H1 (cell line): ENCODE results near the gene EXOSC7. TPM values are rescaled to one million over a fixed set of nuclear protein-coding genes. Genes with fewer than 3 reads are reported as not detected.

Experiments
- CTCF ChIA-PET: fragments of 300-600 bp; sonication (Branson Sonifier 250); formaldehyde crosslinking; loops from one replicate; lab custom pipeline; 2021; ENCODE audit not compliant: partially characterized antibody; lab: Charles Lee
- POLR2A ChIA-PET: fragments of 300-600 bp; sonication (Branson Sonifier 250); formaldehyde crosslinking; loops from one replicate; lab custom pipeline; 2021; ENCODE audit warnings: inconsistent platforms; ENCODE audit not compliant: partially characterized antibody; lab: Charles Lee
- DNase-seq, 2 experiments: peaks; one replicate each; pipeline versions ENCODE4 v3.0.0 to v3.0.0-alpha.2; 2010 to 2022; ENCODE audit warnings: low spot score in 2 of 2, low read depth in 1 of 2, mixed read lengths in 1 of 2
- FAIRE-seq: peaks from 2 replicates; lab custom pipeline; 2011; peaks lifted over from hg19 to GRCh38; lab: Jason Lieb, UNC
- H2AFZ ChIP-seq: 2 replicates; pipeline ENCODE4 v1.8.1; 2012; ENCODE audit warnings: low read length, inconsistent platforms
- H2AK5ac ChIP-seq: 2 replicates; pipeline ENCODE4 v1.6.1; 2013; ENCODE audit warnings: low read depth, low read length
- H2BK120ac ChIP-seq: replicated peaks from 2 replicates; pipeline ENCODE3; 2013; ENCODE audit warnings: low read depth, low read length, inconsistent platforms
- H2BK12ac ChIP-seq: 2 replicates; pipeline ENCODE4 v1.6.1; 2013; ENCODE audit warnings: low read depth, low read length
- H2BK15ac ChIP-seq: 2 replicates; pipeline ENCODE4 v1.6.1; 2013; ENCODE audit warnings: low read length
- H2BK20ac ChIP-seq: 2 replicates; pipeline ENCODE4 v1.6.1; 2013; ENCODE audit warnings: low read length
- H2BK5ac ChIP-seq: 2 replicates; pipeline ENCODE4 v1.6.1; 2013; ENCODE audit warnings: low read depth, low read length
- H3K14ac ChIP-seq: 2 replicates; pipeline ENCODE4 v1.6.1; 2013; ENCODE audit warnings: inconsistent platforms; ENCODE audit not compliant: insufficient read length
- H3K18ac ChIP-seq: 2 replicates; pipeline ENCODE4 v1.6.1; 2013; ENCODE audit warnings: low read length; ENCODE audit errors: extremely low read depth
- H3K23ac ChIP-seq: 2 replicates; pipeline ENCODE4 v1.6.1; 2013; ENCODE audit warnings: inconsistent platforms; ENCODE audit not compliant: insufficient read length
- H3K23me2 ChIP-seq: 2 replicates; pipeline ENCODE4 v1.6.1; 2013; ENCODE audit warnings: low read depth, low read length
- H3K27ac ChIP-seq: 2 replicates; pipeline ENCODE4 v1.6.1; 2011; ENCODE audit warnings: low read depth, low read length, inconsistent platforms
- H3K27me3 ChIP-seq, 4 experiments: replicated peaks in 1 of 4; 1 replicate in 1 of 4; 2 replicates in 3 of 4; pipeline versions ENCODE4 v1.6.1 to v1.8.1; 2011 to 2013; ENCODE audit warnings: low read length in 3 of 4, mild to moderate bottlenecking in 3 of 4, inconsistent platforms in 2 of 4, mixed read lengths in 2 of 4, moderate library complexity in 1 of 4; ENCODE audit not compliant: control insufficient read depth in 3 of 4, insufficient read depth in 3 of 4; ENCODE audit errors: extremely low read depth in 1 of 4
- H3K36me3 ChIP-seq, 4 experiments: 2 replicates each; pipeline versions ENCODE4 v1.6.1 to v1.8.1; 2011 to 2013; ENCODE audit warnings: mild to moderate bottlenecking in 4 of 4, low read length in 3 of 4, moderate library complexity in 2 of 4, control low read depth in 1 of 4, inconsistent platforms in 1 of 4; ENCODE audit not compliant: insufficient read depth in 4 of 4, control insufficient read depth in 2 of 4
- H3K4ac ChIP-seq: replicated peaks from 2 replicates; pipeline ENCODE3; 2013; ENCODE audit warnings: low read length, low read depth, mixed read lengths, inconsistent platforms; ENCODE audit not compliant: insufficient read length
- H3K4me1 ChIP-seq, 4 experiments: replicated peaks in 1 of 4; 1 replicate in 1 of 4; 2 replicates in 3 of 4; pipeline versions ENCODE4 v1.6.1 to v1.8.1; 2011 to 2013; ENCODE audit warnings: low read length in 3 of 4, inconsistent platforms in 2 of 4, mixed read lengths in 1 of 4; ENCODE audit not compliant: insufficient read depth in 4 of 4, control insufficient read depth in 3 of 4
- H3K4me2 ChIP-seq, 2 experiments: 2 replicates each; pipeline versions ENCODE4 v1.6.1 to v1.8.1; 2011 to 2013; ENCODE audit warnings: low read depth in 2 of 2, low read length in 2 of 2, control low read depth in 1 of 2, inconsistent platforms in 1 of 2, mild to moderate bottlenecking in 1 of 2; ENCODE audit not compliant: insufficient read depth in 1 of 2
- H3K4me3 ChIP-seq, 4 experiments: fragments of 200-600, 300-600 bp in 1 of 4; sonication (generic), shearing (Covaris generic), sonication (Bioruptor Twin) in 1 of 4; 2 replicates each; pipeline versions ENCODE4 v1.5.1 to v1.8.1; 2011 to 2016; ENCODE audit warnings: low read length in 4 of 4, low read depth in 3 of 4, control low read depth in 2 of 4, inconsistent platforms in 2 of 4, mild to moderate bottlenecking in 2 of 4, mixed read lengths in 1 of 4, moderate library complexity in 1 of 4; ENCODE audit not compliant: insufficient read depth in 2 of 4; ENCODE audit errors: extremely low read depth in 1 of 4
- H3K56ac ChIP-seq: replicated peaks from 2 replicates; pipeline ENCODE3; 2013; ENCODE audit warnings: low read depth, mild to moderate bottlenecking, mixed read lengths, low read length, inconsistent platforms; ENCODE audit not compliant: insufficient read length
- H3K79me1 ChIP-seq: 2 replicates; pipeline ENCODE4 v1.6.1; 2013; ENCODE audit warnings: low read depth, low read length, control low read depth
- H3K79me2 ChIP-seq, 2 experiments: 2 replicates each; pipeline versions ENCODE4 v1.6.1 to v1.8.1; 2012 to 2013; ENCODE audit warnings: low read length in 2 of 2, mild to moderate bottlenecking in 2 of 2, inconsistent platforms in 1 of 2; ENCODE audit not compliant: insufficient read depth in 2 of 2, control insufficient read depth in 1 of 2
- H3K9ac ChIP-seq, 4 experiments: replicated peaks in 1 of 4; 1 replicate in 1 of 4; 2 replicates in 3 of 4; pipeline versions ENCODE4 v1.6.1 to v1.8.1; 2011 to 2013; ENCODE audit warnings: low read depth in 3 of 4, low read length in 3 of 4, control low read depth in 2 of 4, mild to moderate bottlenecking in 2 of 4, moderate library complexity in 2 of 4, inconsistent platforms in 1 of 4; ENCODE audit errors: extremely low read depth in 1 of 4
- H3K9me3 ChIP-seq, 2 experiments: 2 replicates each; pipeline versions ENCODE4 v1.6.1 to v1.8.1; 2012 to 2013; ENCODE audit warnings: mild to moderate bottlenecking in 2 of 2, moderate library complexity in 2 of 2, control low read depth in 1 of 2, inconsistent platforms in 1 of 2, low read depth in 1 of 2, low read length in 1 of 2, mixed read lengths in 1 of 2; ENCODE audit not compliant: insufficient read depth in 2 of 2
- H4K20me1 ChIP-seq, 2 experiments: replicated peaks in 1 of 2; 2 replicates each; pipeline versions ENCODE3 to v1.8.1; 2011 to 2013; ENCODE audit warnings: inconsistent platforms in 2 of 2, low read length in 2 of 2, mild to moderate bottlenecking in 1 of 2; ENCODE audit not compliant: insufficient read depth in 2 of 2, control insufficient read depth in 1 of 2
- H4K5ac ChIP-seq: 2 replicates; pipeline ENCODE4 v1.6.1; 2013; ENCODE audit warnings: low read length, low read depth, mixed read lengths, inconsistent platforms; ENCODE audit not compliant: insufficient read length
- H4K8ac ChIP-seq: 2 replicates; pipeline ENCODE4 v1.8.0; 2013; ENCODE audit warnings: mild to moderate bottlenecking, moderate library complexity, low read length, inconsistent platforms; ENCODE audit not compliant: insufficient read depth; ENCODE audit errors: extremely low read depth
- H4K91ac ChIP-seq: replicated peaks from 2 replicates; pipeline ENCODE3; 2013; ENCODE audit warnings: low read length, mixed read lengths, inconsistent platforms; ENCODE audit not compliant: insufficient read length
- ATF2 ChIP-seq: IDR thresholded peaks from 2 replicates; pipeline ENCODE4 v1.6.1; 2012; ENCODE audit warnings: low read length, inconsistent platforms
- CTCF ChIP-seq, 3 experiments: IDR thresholded peaks; 1 replicate in 2 of 3; 2 replicates in 1 of 3; pipeline versions ENCODE4 v1.5.1 to v1.6.1; 2011; ENCODE audit warnings: low read length in 3 of 3, mild to moderate bottlenecking in 3 of 3, inconsistent platforms in 2 of 3, low read depth in 1 of 3, moderate library complexity in 1 of 3; ENCODE audit not compliant: insufficient read depth in 1 of 3; ENCODE audit errors: control extremely low read depth in 1 of 3
- KDM5A ChIP-seq: fragments of 200-600 bp; IDR thresholded peaks from 2 replicates; pipeline ENCODE4 v1.7.1; 2012; ENCODE audit warnings: mild to moderate bottlenecking, low read length, inconsistent platforms, mixed read lengths
- MAFK ChIP-seq: IDR thresholded peaks from 2 replicates; pipeline ENCODE4 v1.6.1; 2012; ENCODE audit warnings: low read depth, mild to moderate bottlenecking, improper control_type of control experiment, low read length
- RXRA ChIP-seq: IDR thresholded peaks from 2 replicates; pipeline ENCODE4 v1.6.1; 2011; ENCODE audit warnings: low read depth, mild to moderate bottlenecking, low read length, moderate library complexity; ENCODE audit not compliant: insufficient read depth
- SP4 ChIP-seq: IDR thresholded peaks from 2 replicates; pipeline ENCODE4 v1.6.1; 2012; ENCODE audit warnings: low read length, inconsistent platforms
- SRF ChIP-seq: IDR thresholded peaks from 2 replicates; pipeline ENCODE4 v1.6.1; 2011; ENCODE audit warnings: mild to moderate bottlenecking, low read depth, low read length, moderate library complexity
- SUZ12 ChIP-seq: fragments of 200-600 bp; sonication (generic); IDR thresholded peaks from 2 replicates; pipeline ENCODE4 v1.6.1; 2012; ENCODE audit warnings: mild to moderate bottlenecking, inconsistent platforms, low read length, moderate library complexity, mixed read lengths
- TBP ChIP-seq: IDR thresholded peaks from 2 replicates; pipeline ENCODE4 v1.6.1; 2011; ENCODE audit warnings: low read depth, low read length, improper control_type of control experiment
- WGBS, 2 experiments: shearing (Covaris generic) in 1 of 2; methylation state at CpG; one replicate each; pipeline versions ENCODE4 v1.1.6 to v1.1.7; 2013 to 2015; ENCODE audit warnings: low lambda C conversion rate in 2 of 2, mixed read lengths in 2 of 2, inconsistent platforms in 1 of 2, low coverage in 1 of 2, missing lambda C conversion rate in 1 of 2; ENCODE audit not compliant: insufficient replicate concordance in 2 of 2, insufficient coverage in 1 of 2, insufficient read length in 1 of 2; ENCODE audit errors: extremely low coverage in 1 of 2, missing lambda C conversion rate in 1 of 2; 5-methylcytosine and 5-hydroxymethylcytosine counted together
- polyA plus RNA-seq, 7 experiments: library from polyadenylated mRNA; depleted of rRNA in 3 of 7; stranded (reverse) in 5 of 7; unstranded in 2 of 7; fragments of >200 nt in 5 of 7; fragments of 200-250 nt in 2 of 7; gene quantifications; 1 replicate in 5 of 7; 2 replicates in 1 of 7; 4 replicates in 1 of 7; pipeline versions ENCODE4 v1.2.1 to v1.2.3, GENCODE V29; 2011 to 2013; ENCODE audit warnings: missing spikeins in 2 of 7, mixed read lengths in 2 of 7
- total RNA-seq: library from RNA; stranded (reverse); fragmentation: NEBNext Ultra II Directional; extraction: Animal tissue kit (Norgen Biotek cat#: 25700); gene quantifications from 2 replicates; pipeline ENCODE4 v1.2.1, GENCODE V29; 2021

Gene EXOSC7
- total and polyA plus RNA-seq, 2 of the 8 experiments (the other 6 are each of a cell fraction or from before 2014, with no cell fraction given): 92.7 to 94.5 TPM

- Histone ChIP-seq H3K79me2 (peaks cover 38 to 97% of the 10 kb centered on the region in 2 experiments), H3K27ac (no peak overlapping the region), H3K4me1 (peaks cover 0 to 6% (median 0%) of the 10 kb centered on the region in 4 experiments; a peak in 2 of 7 replicates), H3K36me3 (peaks cover 0 to 16% (median 4%) of the 10 kb centered on the region in 4 experiments; a peak in 4 of 8 replicates), H3K27me3 (no peaks in the 10 kb centered on the region), H3K18ac (no peak overlapping the region), H3K9ac (no peak overlapping the region), H3K56ac (no peak overlapping the region), H2BK15ac (no peak overlapping the region), H2BK20ac (no peak overlapping the region), H2BK12ac (no peak overlapping the region), H4K5ac (no peak overlapping the region), H4K8ac (no peak overlapping the region), H4K91ac (no peak overlapping the region), H3K4ac (no peak overlapping the region), H3K79me1 (peaks cover 22% of the 10 kb centered on the region), H3K23ac (no peak overlapping the region), H3K23me2 (no peaks in the 10 kb centered on the region; the same call in 1 of the 2 replicates), H3K14ac (no peak overlapping the region), H4K20me1 (peaks cover 10 to 13% of the 10 kb centered on the region in 2 experiments), H2BK5ac (no peak overlapping the region), H3K9me3 (peaks cover 0 to 6% of the 10 kb centered on the region in 2 experiments; a peak in 1 of 4 replicates), H2AFZ (no peak overlapping the region), H2AK5ac (no peak overlapping the region), H3K4me3 (no peak overlapping the region), H2BK120ac (no peak overlapping the region), H3K4me2 (no peak overlapping the region)
- DNase-seq (no peak), FAIRE-seq (no peak)
- 88% methylated on average over 1 of the region's 1 CpG; no CpG with 5 or more reads in 1 of the 2 experiments for WGBS, 2 experiments
- ChIA-PET CTCF (interaction anchor here (1.6 kb wide), 1 partner anchor 11 kb away, joined by 8 read pairs; no protein-coding TSS in a partner anchor), POLR2A (no interaction called here)
- TF ChIP-seq TBP (no peak), KDM5A (no peak), RXRA (no peak), SUZ12 (no peak), MAFK (no peak), SRF (no peak), CTCF (IDR thresholded peaks at IDR 0.05; ENCODE audit: control extremely low read depth in 1 of 3, insufficient read depth in 1 of 3, low read depth in 1 of 3, low read length in 3 of 3) (no peak), SP4 (no peak), ATF2 (no peak)
These were observed 5.2 kb downstream of the EXOSC7 start for GRCh38 chr3:44981220-44981619.
